Ectodermal cell (in vitro differentiated cells): ENCODE data around the gene TNS1.

Source experiments
- H3K27ac ChIP-seq: 2 replicates; pipeline ENCODE4 v1.7.0; 2013; ENCODE audit warnings: mild to moderate bottlenecking, low read depth, low read length; ENCODE audit not compliant: insufficient read depth, poor library complexity, severe bottlenecking
- H3K27me3 ChIP-seq: 2 replicates; pipeline ENCODE4 v1.7.0; 2013; ENCODE audit warnings: mild to moderate bottlenecking, low read length; ENCODE audit not compliant: insufficient read depth, control insufficient read depth, poor library complexity, severe bottlenecking
- H3K36me3 ChIP-seq: one replicate; pipeline ENCODE4 v1.7.0; 2013; ENCODE audit warnings: low read length; ENCODE audit not compliant: control insufficient read depth, insufficient read depth
- H3K4me1 ChIP-seq: one replicate; pipeline ENCODE4 v1.7.0; 2013; ENCODE audit warnings: low read length; ENCODE audit not compliant: control insufficient read depth, insufficient read depth
- H3K4me3 ChIP-seq: 2 replicates; pipeline ENCODE4 v1.7.0; 2013; ENCODE audit warnings: low read depth, low read length, control low read depth; ENCODE audit not compliant: insufficient read depth
- H3K9me3 ChIP-seq: 2 replicates; pipeline ENCODE4 v1.7.0; 2013; ENCODE audit warnings: mild to moderate bottlenecking, low read length, moderate library complexity; ENCODE audit not compliant: control insufficient read depth
- WGBS, 2 experiments: methylation state at CpG; one replicate each; pipeline ENCODE4 v1.1.7; 2013; ENCODE audit warnings: missing lambda C conversion rate in 2 of 2; 5-methylcytosine and 5-hydroxymethylcytosine counted together

Gene TNS1

GRCh38 chr2:217972037-217972436, 30.8 kb downstream of the TNS1 start:
- no peaks in the 10 kb centered on the region for H3K4me1 ChIP-seq
- H3K27ac ChIP-seq = no peak overlapping the region
- 79 to 100% methylated on average over 1 of the region's 1 CpG for WGBS, 2 experiments
- peaks cover 15% of the 10 kb centered on the region for H3K27me3 ChIP-seq
- H3K4me3 ChIP-seq = no peak overlapping the region
- no peaks in the 10 kb centered on the region for H3K9me3 ChIP-seq
- H3K36me3 ChIP-seq = no peaks in the 10 kb centered on the region

GRCh38 chr2:217971166-217971565, 31.6 kb downstream of the TNS1 start:
- Histone ChIP-seq H3K9me3 (no peaks in the 10 kb centered on the region), H3K4me1 (no peaks in the 10 kb centered on the region), H3K27ac (no peak overlapping the region), H3K4me3 (no peak overlapping the region), H3K36me3 (no peaks in the 10 kb centered on the region), H3K27me3 (peaks cover 6% of the 10 kb centered on the region)
- 88% methylated on average over 5 of the region's 5 CpGs for WGBS, 2 experiments

- Histone ChIP-seq H3K4me3 (no peak overlapping the region), H3K36me3 (no peaks in the 10 kb centered on the region), H3K27me3 (no peaks in the 10 kb centered on the region), H3K4me1 (peaks cover 9% of the 10 kb centered on the region), H3K27ac (no peak overlapping the region), H3K9me3 (no peaks in the 10 kb centered on the region)
Observed at GRCh38 chr2:217970206-217970605, 32.6 kb downstream of the TNS1 start.

- Histone ChIP-seq H3K27me3 (no peaks in the 10 kb centered on the region), H3K4me3 (no peak overlapping the region), H3K9me3 (no peaks in the 10 kb centered on the region), H3K4me1 (peaks cover 14% of the 10 kb centered on the region), H3K27ac (no peak overlapping the region), H3K36me3 (no peaks in the 10 kb centered on the region)
- 86 to 90% methylated on average over 1 of the region's 1 CpG for WGBS, 2 experiments
Observed at GRCh38 chr2:217969588-217969987, 33.2 kb downstream of the TNS1 start.

GRCh38 chr2:217968023-217968422, 34.8 kb downstream of the TNS1 start:
- no peak overlapping the region for H3K4me3 ChIP-seq
- no peaks in the 10 kb centered on the region for H3K36me3 ChIP-seq
- no peaks in the 10 kb centered on the region for H3K9me3 ChIP-seq
- no peak overlapping the region for H3K27ac ChIP-seq
- 0% methylated on average over 1 of the region's 1 CpG for WGBS, 2 experiments
- H3K4me1 ChIP-seq = peaks cover 18% of the 10 kb centered on the region
- H3K27me3 ChIP-seq = no peaks in the 10 kb centered on the region

- H3K27me3 ChIP-seq = no peaks in the 10 kb centered on the region
- 89 to 91% methylated on average over 10 of the region's 10 CpGs for WGBS, 2 experiments
- H3K36me3 ChIP-seq = no peaks in the 10 kb centered on the region
- no peak overlapping the region for H3K27ac ChIP-seq
- no peak overlapping the region for H3K4me3 ChIP-seq
- peaks cover 18% of the 10 kb centered on the region for H3K4me1 ChIP-seq
- no peaks in the 10 kb centered on the region for H3K9me3 ChIP-seq
Observed at GRCh38 chr2:217966423-217967070, 36.2 kb downstream of the TNS1 start.

- no peak overlapping the region for H3K27ac ChIP-seq
- WGBS, 2 experiments = 85 to 87% methylated on average over 21 of the region's 21 CpGs
Observed at GRCh38 chr2:217964275-217965161, 38.3 kb downstream of the TNS1 start.

GRCh38 chr2:217960351-217960750, 42.4 kb downstream of the TNS1 start:
- no peaks in the 10 kb centered on the region for H3K27me3 ChIP-seq
- H3K4me1 ChIP-seq = peaks cover 19% of the 10 kb centered on the region
- H3K4me3 ChIP-seq = no peak overlapping the region
- WGBS, 2 experiments = 93% methylated on average over 4 of the region's 4 CpGs
- H3K36me3 ChIP-seq = no peaks in the 10 kb centered on the region
- no peaks in the 10 kb centered on the region for H3K9me3 ChIP-seq
- no peak overlapping the region for H3K27ac ChIP-seq

More at GRCh38 chr2:217964275-217965161, 38.3 kb downstream of the TNS1 start:
- H3K9me3 ChIP-seq = no peaks in the 10 kb centered on the region
- H3K4me3 ChIP-seq = no peak overlapping the region
- peaks cover 26% of the 10 kb centered on the region for H3K4me1 ChIP-seq
- H3K36me3 ChIP-seq = no peaks in the 10 kb centered on the region
- no peaks in the 10 kb centered on the region for H3K27me3 ChIP-seq

GRCh38 chr2:217959723-217960122, 43.1 kb downstream of the TNS1 start:
- Histone ChIP-seq H3K36me3 (no peaks in the 10 kb centered on the region), H3K4me3 (no peak overlapping the region), H3K27ac (no peak overlapping the region)

GRCh38 chr2:217958884-217959225, 43.9 kb downstream of the TNS1 start:
- WGBS, 2 experiments = 93 to 96% methylated on average over 3 of the region's 3 CpGs
- Histone ChIP-seq H3K27me3 (no peaks in the 10 kb centered on the region), H3K36me3 (no peaks in the 10 kb centered on the region), H3K27ac (no peak overlapping the region), H3K4me1 (peaks cover 8% of the 10 kb centered on the region), H3K4me3 (no peak overlapping the region), H3K9me3 (no peaks in the 10 kb centered on the region)

More at GRCh38 chr2:217959723-217960122, 43.1 kb downstream of the TNS1 start:
- 44 to 59% methylated on average over 8 of the region's 8 CpGs for WGBS, 2 experiments
- Histone ChIP-seq H3K4me1 (peaks cover 13% of the 10 kb centered on the region), H3K27me3 (no peaks in the 10 kb centered on the region), H3K9me3 (no peaks in the 10 kb centered on the region)
